Neural cell (in vitro differentiated cells): ENCODE data around the gene THADA.

ENCODE experiments used
- RAD21 ChIP-seq: fragments of 450-650 bp; conservative IDR thresholded peaks from 2 replicates; pipeline ENCODE4 v1.6.1; 2014; ENCODE audit warnings: antibody characterized with exemption, mild to moderate bottlenecking, moderate library complexity
- TF ChIP-seq, protein P1 (sequence below): fragments of 450-650 bp; IDR thresholded peaks from 2 replicates; pipeline ENCODE4 v1.5.1; 2014; ENCODE audit warnings: antibody characterized with exemption, mild to moderate bottlenecking, moderate library complexity; ENCODE audit not compliant: poor library complexity, severe bottlenecking

GRCh38 chr2:43427032-43427424 is 168.8 kb downstream of the THADA start:
- TF ChIP-seq, protein P1, sequence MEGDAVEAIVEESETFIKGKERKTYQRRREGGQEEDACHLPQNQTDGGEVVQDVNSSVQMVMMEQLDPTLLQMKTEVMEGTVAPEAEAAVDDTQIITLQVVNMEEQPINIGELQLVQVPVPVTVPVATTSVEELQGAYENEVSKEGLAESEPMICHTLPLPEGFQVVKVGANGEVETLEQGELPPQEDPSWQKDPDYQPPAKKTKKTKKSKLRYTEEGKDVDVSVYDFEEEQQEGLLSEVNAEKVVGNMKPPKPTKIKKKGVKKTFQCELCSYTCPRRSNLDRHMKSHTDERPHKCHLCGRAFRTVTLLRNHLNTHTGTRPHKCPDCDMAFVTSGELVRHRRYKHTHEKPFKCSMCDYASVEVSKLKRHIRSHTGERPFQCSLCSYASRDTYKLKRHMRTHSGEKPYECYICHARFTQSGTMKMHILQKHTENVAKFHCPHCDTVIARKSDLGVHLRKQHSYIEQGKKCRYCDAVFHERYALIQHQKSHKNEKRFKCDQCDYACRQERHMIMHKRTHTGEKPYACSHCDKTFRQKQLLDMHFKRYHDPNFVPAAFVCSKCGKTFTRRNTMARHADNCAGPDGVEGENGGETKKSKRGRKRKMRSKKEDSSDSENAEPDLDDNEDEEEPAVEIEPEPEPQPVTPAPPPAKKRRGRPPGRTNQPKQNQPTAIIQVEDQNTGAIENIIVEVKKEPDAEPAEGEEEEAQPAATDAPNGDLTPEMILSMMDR: no peak
- TF ChIP-seq RAD21: no peak
